H9 (cell line): Measurements from ENCODE around the gene PRCD. TPM values are rescaled to one million over a fixed set of nuclear protein-coding genes. Genes with fewer than 3 reads are reported as not detected.
"Not testable (repeated sequence)": the region's sequence is repeated elsewhere in the genome, so short reads cannot be mapped to it uniquely, and the experiment has no call there.

Experiments used
- DNase-seq: peaks from one replicate; pipeline ENCODE4 v3.0.0-alpha.2; 2017
- H2AFZ ChIP-seq: one replicate; pipeline ENCODE4 v1.6.1; 2013; ENCODE audit warnings: mild to moderate bottlenecking, low read length, control low read depth, moderate library complexity
- H2AK5ac ChIP-seq: 2 replicates; pipeline ENCODE4 v1.6.1; 2013; ENCODE audit warnings: low read length, control low read depth, mixed read lengths; ENCODE audit not compliant: insufficient read length
- H2BK120ac ChIP-seq: one replicate; pipeline ENCODE4 v1.6.1; 2013; ENCODE audit warnings: low read depth, mild to moderate bottlenecking, low read length, control low read depth, inconsistent platforms; ENCODE audit not compliant: poor library complexity, severe bottlenecking
- H2BK12ac ChIP-seq: 2 replicates; pipeline ENCODE4 v1.6.1; 2013; ENCODE audit warnings: low read length, control low read depth, mixed read lengths, low read depth; ENCODE audit not compliant: insufficient read length
- H2BK15ac ChIP-seq: 2 replicates; pipeline ENCODE4 v1.6.1; 2013; ENCODE audit warnings: low read depth, low read length, control low read depth
- H2BK20ac ChIP-seq: one replicate; pipeline ENCODE4 v1.6.1; 2013; ENCODE audit warnings: low read depth, mild to moderate bottlenecking, low read length, control low read depth, inconsistent platforms; ENCODE audit not compliant: poor library complexity, severe bottlenecking
- H2BK5ac ChIP-seq: 2 replicates; pipeline ENCODE4 v1.6.1; 2013; ENCODE audit warnings: low read length, control low read depth, mixed read lengths; ENCODE audit not compliant: insufficient read length
- H3K14ac ChIP-seq: 2 replicates; pipeline ENCODE4 v1.6.1; 2013; ENCODE audit warnings: low read length, control low read depth; ENCODE audit not compliant: insufficient read depth
- H3K18ac ChIP-seq: 2 replicates; pipeline ENCODE4 v1.6.1; 2013; ENCODE audit warnings: low read depth, mild to moderate bottlenecking, mixed read lengths, low read length, control low read depth; ENCODE audit not compliant: insufficient read length
- H3K23ac ChIP-seq: 2 replicates; pipeline ENCODE4 v1.6.1; 2013; ENCODE audit warnings: low read length, control low read depth, mixed read lengths, low read depth; ENCODE audit not compliant: insufficient read length
- H3K23me2 ChIP-seq: 2 replicates; pipeline ENCODE4 v1.6.1; 2013; ENCODE audit warnings: low read depth, mild to moderate bottlenecking, mixed read lengths, low read length, control low read depth; ENCODE audit not compliant: insufficient read length, poor library complexity, severe bottlenecking
- H3K27ac ChIP-seq: 2 replicates; pipeline ENCODE4 v1.5.1; 2013; ENCODE audit warnings: low read length, control low read depth, mixed read lengths, low read depth; ENCODE audit not compliant: insufficient read length
- H3K27me3 ChIP-seq: 2 replicates; pipeline ENCODE4 v1.6.1; 2013; ENCODE audit warnings: low read length, control low read depth, inconsistent platforms; ENCODE audit not compliant: insufficient read depth
- H3K4ac ChIP-seq: 2 replicates; pipeline ENCODE4 v1.6.1; 2013; ENCODE audit warnings: low read depth, mild to moderate bottlenecking, control low read depth, inconsistent platforms, low read length, moderate library complexity
- H3K4me1 ChIP-seq: 2 replicates; pipeline ENCODE4 v1.6.1; 2013; ENCODE audit warnings: low read length, control low read depth, inconsistent platforms; ENCODE audit not compliant: insufficient read depth
- H3K4me2 ChIP-seq: 2 replicates; pipeline ENCODE4 v1.6.1; 2013; ENCODE audit warnings: low read length, control low read depth, mixed read lengths; ENCODE audit not compliant: insufficient read length, insufficient read depth
- H3K56ac ChIP-seq: 2 replicates; pipeline ENCODE4 v1.6.1; 2013; ENCODE audit warnings: low read depth, mild to moderate bottlenecking, mixed read lengths, low read length, control low read depth; ENCODE audit not compliant: insufficient read length
- H3K79me1 ChIP-seq: 2 replicates; pipeline ENCODE4 v1.6.1; 2013; ENCODE audit warnings: low read depth, mild to moderate bottlenecking, moderate library complexity, low read length, control low read depth, inconsistent platforms; ENCODE audit not compliant: insufficient read depth, poor library complexity, severe bottlenecking
- H3K79me2 ChIP-seq: 2 replicates; pipeline ENCODE4 v1.6.1; 2013; ENCODE audit warnings: low read length, control low read depth, inconsistent platforms; ENCODE audit not compliant: insufficient read depth
- H3K9ac ChIP-seq: 2 replicates; pipeline ENCODE4 v1.6.1; 2013; ENCODE audit warnings: low read length, control low read depth, mixed read lengths; ENCODE audit not compliant: insufficient read length; ENCODE audit errors: extremely low read depth
- H3K9me3 ChIP-seq: one replicate; pipeline ENCODE4 v1.6.1; 2013; ENCODE audit warnings: low read depth, low read length, inconsistent platforms; ENCODE audit not compliant: control insufficient read depth
- H3T11ph ChIP-seq: one replicate; pipeline ENCODE4 v1.6.1; 2013; ENCODE audit warnings: mild to moderate bottlenecking, low read length, control low read depth, inconsistent platforms
- H4K20me1 ChIP-seq: one replicate; pipeline ENCODE4 v1.6.1; 2013; ENCODE audit not compliant: control insufficient read depth, insufficient read length, insufficient read depth
- H4K5ac ChIP-seq: 2 replicates; pipeline ENCODE4 v1.6.1; 2013; ENCODE audit warnings: low read depth, mild to moderate bottlenecking, mixed read lengths, low read length, control low read depth; ENCODE audit not compliant: insufficient read length
- H4K8ac ChIP-seq: replicated peaks from 2 replicates; pipeline ENCODE4 v1.6.1; 2013; ENCODE audit warnings: low read length, control low read depth, mixed read lengths, low read depth; ENCODE audit not compliant: insufficient read length
- H4K91ac ChIP-seq: 2 replicates; pipeline ENCODE4 v1.6.1; 2013; ENCODE audit warnings: low read depth, mild to moderate bottlenecking, moderate library complexity, mixed read lengths, low read length, control low read depth; ENCODE audit not compliant: insufficient read length
- H3K27ac Mint-ChIP-seq, 3 experiments: 2 replicates in 2 of 3; 3 replicates in 1 of 3; pipeline ENCODE4 v1.8.0; 2020 to 2021; ENCODE audit warnings: mixed read lengths in 3 of 3, mild to moderate bottlenecking in 1 of 3, moderate library complexity in 1 of 3
- H3K27me3 Mint-ChIP-seq: 2 replicates; pipeline ENCODE4 v1.8.0; 2021; ENCODE audit warnings: low read depth, mild to moderate bottlenecking, moderate library complexity, mixed read lengths
- H3K36me3 Mint-ChIP-seq, 3 experiments: 2 replicates in 2 of 3; 3 replicates in 1 of 3; pipeline ENCODE4 v1.8.0; 2020 to 2021; ENCODE audit warnings: low read depth in 3 of 3, mixed read lengths in 3 of 3; ENCODE audit not compliant: insufficient read depth in 1 of 3
- H3K4me1 Mint-ChIP-seq, 2 experiments: 2 replicates each; pipeline ENCODE4 v1.8.0; 2020; ENCODE audit warnings: mixed read lengths in 2 of 2
- H3K4me3 Mint-ChIP-seq, 2 experiments: 2 replicates in 1 of 2; 3 replicates in 1 of 2; pipeline ENCODE4 v1.8.0; 2020 to 2021; ENCODE audit warnings: mild to moderate bottlenecking in 2 of 2, mixed read lengths in 2 of 2, moderate library complexity in 1 of 2
- H3K9me3 Mint-ChIP-seq, 2 experiments: 2 replicates in 1 of 2; 3 replicates in 1 of 2; pipeline ENCODE4 v1.8.0; 2020; ENCODE audit warnings: mild to moderate bottlenecking in 2 of 2, mixed read lengths in 2 of 2, moderate library complexity in 1 of 2
- WGBS: extraction: QIAGEN DNeasy Blood & Tissue Kit; methylation state at CpG from one replicate; pipeline ENCODE4 v1.1.7; 2013; ENCODE audit warnings: missing lambda C conversion rate, low lambda C conversion rate, mixed read lengths; ENCODE audit not compliant: insufficient read length; ENCODE audit errors: extremely low coverage; 5-methylcytosine and 5-hydroxymethylcytosine counted together
- total RNA-seq: library from RNA; stranded (reverse); gene quantifications from 2 replicates; pipeline ENCODE4 v1.2.1, GENCODE V29; 2021
- TF ChIP-seq, protein P1 (sequence below): fragments of 200-600 bp; sonication (generic); conservative IDR thresholded peaks from 3 replicates; pipeline ENCODE4 v1.8.0; 2021; ENCODE audit warnings: antibody characterized with exemption, mild to moderate bottlenecking

Gene PRCD
- total RNA-seq, 1 experiment from 2014 or later = 0.46 TPM

DNA sequence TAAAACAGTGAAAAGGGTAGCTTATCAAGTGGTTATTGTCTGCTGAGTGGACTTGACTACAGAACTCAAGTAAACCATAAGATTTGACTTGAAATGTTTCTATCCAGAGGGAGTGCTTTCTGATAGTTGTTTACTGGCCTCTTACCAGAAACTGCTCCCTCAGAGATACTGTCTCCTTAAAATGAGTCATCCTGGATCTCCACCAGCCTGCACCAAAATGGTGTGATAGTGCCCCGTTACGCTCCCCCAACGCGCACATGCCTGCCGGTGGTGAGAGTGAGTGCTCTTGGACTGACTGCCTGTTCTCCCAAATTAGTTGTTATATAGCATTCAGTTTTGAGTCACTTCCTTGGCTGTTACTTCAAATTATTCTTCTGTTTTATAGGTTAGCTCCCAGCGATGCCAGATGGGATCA, 22.9 kb downstream of the PRCD start:
- H3K56ac ChIP-seq = no peak overlapping the region
- no peak overlapping the region for H3T11ph ChIP-seq
- no peaks in the 10 kb centered on the region for H4K20me1 ChIP-seq
- no peak overlapping the region for H3K18ac ChIP-seq
- H2BK5ac ChIP-seq = no peak overlapping the region
- no peak overlapping the region for H3K27ac ChIP-seq
- peaks cover 34% of the 10 kb centered on the region for H3K79me2 ChIP-seq
- no peak overlapping the region for H4K91ac ChIP-seq
- H3K36me3 Mint-ChIP-seq = peaks cover 47 to 85% (median 63%) of the 10 kb centered on the region in 3 experiments
- WGBS = no CpG with 5 or more reads among the region's 6 CpGs
- peaks cover 44% of the 10 kb centered on the region in 2 experiments for H3K4me1 Mint-ChIP-seq
- H4K8ac ChIP-seq = no peak overlapping the region
- no peak overlapping the region for H3K4ac ChIP-seq
- no peak overlapping the region for H2BK20ac ChIP-seq
- H3K9me3 Mint-ChIP-seq = no peaks in the 10 kb centered on the region; a peak in 1 of 5 replicates
- H2AK5ac ChIP-seq = no peak overlapping the region
- H3K4me3 Mint-ChIP-seq = no peak overlapping the region
- H3K27me3 Mint-ChIP-seq = no peaks in the 10 kb centered on the region; the same call in 1 of the 2 replicates
- no peak overlapping the region for H4K5ac ChIP-seq
- H3K23me2 ChIP-seq = peaks cover 6% of the 10 kb centered on the region
- DNase-seq = no peak
- TF ChIP-seq, protein P1, sequence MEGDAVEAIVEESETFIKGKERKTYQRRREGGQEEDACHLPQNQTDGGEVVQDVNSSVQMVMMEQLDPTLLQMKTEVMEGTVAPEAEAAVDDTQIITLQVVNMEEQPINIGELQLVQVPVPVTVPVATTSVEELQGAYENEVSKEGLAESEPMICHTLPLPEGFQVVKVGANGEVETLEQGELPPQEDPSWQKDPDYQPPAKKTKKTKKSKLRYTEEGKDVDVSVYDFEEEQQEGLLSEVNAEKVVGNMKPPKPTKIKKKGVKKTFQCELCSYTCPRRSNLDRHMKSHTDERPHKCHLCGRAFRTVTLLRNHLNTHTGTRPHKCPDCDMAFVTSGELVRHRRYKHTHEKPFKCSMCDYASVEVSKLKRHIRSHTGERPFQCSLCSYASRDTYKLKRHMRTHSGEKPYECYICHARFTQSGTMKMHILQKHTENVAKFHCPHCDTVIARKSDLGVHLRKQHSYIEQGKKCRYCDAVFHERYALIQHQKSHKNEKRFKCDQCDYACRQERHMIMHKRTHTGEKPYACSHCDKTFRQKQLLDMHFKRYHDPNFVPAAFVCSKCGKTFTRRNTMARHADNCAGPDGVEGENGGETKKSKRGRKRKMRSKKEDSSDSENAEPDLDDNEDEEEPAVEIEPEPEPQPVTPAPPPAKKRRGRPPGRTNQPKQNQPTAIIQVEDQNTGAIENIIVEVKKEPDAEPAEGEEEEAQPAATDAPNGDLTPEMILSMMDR = no peak
- H3K9me3 ChIP-seq = no peaks in the 10 kb centered on the region
- H3K9ac ChIP-seq = no peak overlapping the region
- peaks cover 2% of the 10 kb centered on the region for H3K79me1 ChIP-seq
- H3K4me2 ChIP-seq = no peak overlapping the region
- no peak overlapping the region for H2BK120ac ChIP-seq
- H3K27ac Mint-ChIP-seq = peak overlapping the region in 1 of 3 experiments; percentile 75; a peak in 3 of 7 replicates
- H3K27me3 ChIP-seq = no peaks in the 10 kb centered on the region
- H3K14ac ChIP-seq = no peak overlapping the region
- H2AFZ ChIP-seq = no peak overlapping the region
- no peak overlapping the region for H2BK12ac ChIP-seq
- no peak overlapping the region for H2BK15ac ChIP-seq
- no peaks in the 10 kb centered on the region for H3K4me1 ChIP-seq
- H3K23ac ChIP-seq = no peak overlapping the region

DNA sequence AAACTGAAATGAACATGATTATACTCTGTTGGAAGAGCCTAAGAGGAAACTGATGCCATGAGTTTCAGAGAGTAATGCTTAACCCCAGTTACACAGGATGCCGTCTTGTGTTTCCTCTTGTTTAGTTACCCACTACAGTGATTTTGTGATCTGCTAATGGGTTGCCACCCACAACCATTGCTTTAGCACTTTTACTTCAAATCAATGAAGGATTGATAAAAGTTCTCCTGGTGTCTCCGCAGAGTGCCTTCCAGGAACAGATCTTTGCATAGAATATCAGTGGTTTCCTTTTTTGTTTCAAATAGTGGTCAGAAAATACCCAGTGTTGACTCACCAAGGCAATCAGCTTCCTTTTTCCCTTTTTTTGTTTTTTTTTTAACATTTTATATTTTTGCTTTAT, 23.5 kb downstream of the PRCD start:
- peaks cover 27% of the 10 kb centered on the region for H3K79me2 ChIP-seq

More for the DNA sequence above, 23.5 kb downstream of the PRCD start:
- H3K9me3 ChIP-seq, H4K8ac ChIP-seq, H3K23me2 ChIP-seq, H3K27ac Mint-ChIP-seq, H3K56ac ChIP-seq, H2BK20ac ChIP-seq, H3K27ac ChIP-seq, H3K23ac ChIP-seq, H3K4me3 Mint-ChIP-seq, H3K4me2 ChIP-seq, H3K27me3 Mint-ChIP-seq, H3K79me1 ChIP-seq, H3K9me3 Mint-ChIP-seq, H4K91ac ChIP-seq, H2AK5ac ChIP-seq, DNase-seq, H2BK15ac ChIP-seq, H3K4me1 ChIP-seq, H2BK12ac ChIP-seq, H3K14ac ChIP-seq, H3K27me3 ChIP-seq, H3K18ac ChIP-seq, H3K9ac ChIP-seq, H3T11ph ChIP-seq, H4K5ac ChIP-seq, H3K4ac ChIP-seq, H2AFZ ChIP-seq, H2BK5ac ChIP-seq, H2BK120ac ChIP-seq, H4K20me1 ChIP-seq: not testable (repeated sequence)
- Mint-ChIP-seq H3K36me3 (peaks cover 45 to 79% (median 62%) of the 10 kb centered on the region in 3 experiments), H3K4me1 (peaks cover 48 to 49% of the 10 kb centered on the region in 2 experiments)
- WGBS = no CpG with 5 or more reads among the region's 2 CpGs
